Epithelial cell of esophagus (primary cell): Measurements from ENCODE around the gene ZKSCAN7.
"Not testable (repeated sequence)": the region's sequence is repeated elsewhere in the genome, so short reads cannot be mapped to it uniquely, and the experiment has no call there.

ENCODE experiments used
- DNase-seq: peaks from one replicate; pipeline ENCODE4 v3.0.0; 2010; ENCODE audit warnings: low read depth
- H3K4me3 ChIP-seq: 2 replicates; pipeline ENCODE4 v1.5.1; 2011; ENCODE audit warnings: mild to moderate bottlenecking, low read length, control low read depth
- CTCF ChIP-seq: IDR thresholded peaks from 2 replicates; pipeline ENCODE4 v1.5.1; 2011; ENCODE audit warnings: low read depth, mild to moderate bottlenecking, low read length, control low read depth, inconsistent platforms; ENCODE audit not compliant: insufficient read depth; ENCODE audit errors: missing control alignments

ZKSCAN7 gene

GRCh38 chr3:44530911-44531310 is 24.1 kb upstream of the ZKSCAN7 start:
- no peak overlapping the region for H3K4me3 ChIP-seq
- no peak for TF ChIP-seq CTCF
- DNase-seq: no peak

GRCh38 chr3:44534659-44535058 is 20.3 kb upstream of the ZKSCAN7 start:
- DNase-seq: peak; percentile 42
- H3K4me3 ChIP-seq: not testable (repeated sequence)

DNA sequence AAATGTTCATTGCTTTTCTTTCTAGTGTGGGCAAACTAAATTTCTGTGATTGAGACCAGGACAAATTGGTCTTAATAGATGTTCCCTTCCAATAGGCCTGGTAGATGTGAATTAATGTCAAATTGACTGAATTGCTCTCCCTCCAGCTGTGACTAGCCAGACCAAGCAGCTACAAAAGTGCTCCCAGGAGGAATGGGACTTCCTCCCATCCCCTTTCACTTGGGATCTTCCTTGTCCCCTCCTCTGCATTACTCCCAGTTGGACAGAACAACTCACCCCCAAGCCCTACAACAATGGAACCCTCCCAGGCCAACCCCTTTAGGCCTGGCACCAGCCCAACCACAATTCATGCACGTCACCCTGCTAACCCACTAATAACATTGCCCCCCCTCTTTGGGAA is 19.6 kb upstream of the ZKSCAN7 start:
- H3K4me3 ChIP-seq: no peak overlapping the region
- no peak for TF ChIP-seq CTCF
- no peak for DNase-seq

- not testable (repeated sequence) for DNase-seq
Observed at GRCh38 chr3:44544811-44545210, 10.2 kb upstream of the ZKSCAN7 start.

GRCh38 chr3:44555723-44556122 is 730 bp downstream of the ZKSCAN7 start:
- DNase-seq: no peak
- no peak for TF ChIP-seq CTCF
- H3K4me3 ChIP-seq: peak overlapping the region; percentile 69

More at GRCh38 chr3:44544811-44545210, 10.2 kb upstream of the ZKSCAN7 start:
- not testable (repeated sequence) for H3K4me3 ChIP-seq

DNA sequence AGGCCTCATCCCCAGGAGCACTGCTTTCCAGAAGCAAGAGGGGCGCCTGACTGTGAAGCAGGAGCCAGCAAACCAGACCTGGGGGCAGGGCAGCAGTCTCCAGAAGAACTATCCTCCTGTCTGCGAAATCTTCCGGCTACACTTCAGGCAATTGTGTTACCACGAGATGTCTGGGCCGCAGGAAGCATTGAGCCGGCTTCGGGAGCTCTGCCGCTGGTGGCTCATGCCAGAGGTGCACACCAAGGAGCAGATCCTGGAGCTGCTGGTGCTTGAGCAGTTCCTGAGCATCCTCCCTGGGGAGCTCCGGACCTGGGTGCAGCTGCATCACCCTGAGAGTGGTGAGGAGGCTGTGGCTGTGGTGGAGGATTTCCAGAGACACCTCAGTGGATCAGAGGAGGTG is 2.1 kb downstream of the ZKSCAN7 start:
- no peak for TF ChIP-seq CTCF
- no peak for DNase-seq
- H3K4me3 ChIP-seq: no peak overlapping the region

- TF ChIP-seq CTCF: no peak
- no peak overlapping the region for H3K4me3 ChIP-seq
- no peak for DNase-seq
Observed at GRCh38 chr3:44561076-44561475, 6.1 kb downstream of the ZKSCAN7 start.

DNA sequence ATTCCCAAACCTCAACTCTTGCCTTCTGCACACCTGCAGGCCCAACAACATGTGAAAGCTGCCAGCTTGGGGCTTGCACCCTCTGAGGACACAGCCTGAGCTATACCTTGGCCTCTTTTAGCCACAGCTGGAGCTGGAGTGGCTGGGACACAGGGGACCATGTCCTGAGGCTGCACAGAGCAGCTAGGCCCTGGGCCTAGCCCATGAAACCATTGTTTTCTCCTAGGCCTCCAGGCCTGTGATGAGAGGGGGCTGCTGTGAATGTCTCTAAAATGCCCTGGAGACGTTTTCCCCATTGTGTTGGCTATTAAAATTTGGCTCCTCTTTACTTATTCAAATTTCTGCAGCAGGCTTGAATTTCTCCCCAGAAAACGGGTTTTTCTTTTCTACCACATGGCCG is 7.2 kb downstream of the ZKSCAN7 start:
- no peak for TF ChIP-seq CTCF
- H3K4me3 ChIP-seq: no peak overlapping the region
- DNase-seq: no peak
